Measurements from ENCODE around the gene SYNGR3.

The SYNGR3 gene

GRCh38 chr16:1992704-1993317 lies 3.0 kb downstream of the SYNGR3 start:
- no peak for DNase-seq (ENCODE audit: low spot score)

GRCh38 chr16:1993731-1994131 lies 4.0 kb downstream of the SYNGR3 start:
- peak; percentile 73 for DNase-seq (ENCODE audit: low spot score)

- DNase-seq (ENCODE audit: low spot score): no peak
Measured at GRCh38 chr16:1997494-1998359, 8.0 kb downstream of the SYNGR3 start.

- no peak for DNase-seq (ENCODE audit: low spot score)
Measured at GRCh38 chr16:1998360-1998835, 8.6 kb downstream of the SYNGR3 start.

- no peak for DNase-seq (ENCODE audit: low spot score)
Measured at GRCh38 chr16:1998852-1999801, 9.4 kb downstream of the SYNGR3 start.

- no peak for DNase-seq (ENCODE audit: low spot score)
Measured at GRCh38 chr16:1999866-2000514, 10.2 kb downstream of the SYNGR3 start.

GRCh38 chr16:2001035-2001434 lies 11.3 kb downstream of the SYNGR3 start:
- no peak for DNase-seq (ENCODE audit: low spot score)

- DNase-seq (ENCODE audit: low spot score): no peak
Measured at GRCh38 chr16:2001456-2002355, 11.9 kb downstream of the SYNGR3 start.

GRCh38 chr16:2002406-2003230 lies 12.8 kb downstream of the SYNGR3 start:
- no peak for DNase-seq (ENCODE audit: low spot score)

GRCh38 chr16:2003231-2003826 lies 13.6 kb downstream of the SYNGR3 start:
- DNase-seq (ENCODE audit: low spot score): no peak

- peak; percentile 93 for DNase-seq (ENCODE audit: low spot score)
Measured at GRCh38 chr16:2003827-2004641, 14.3 kb downstream of the SYNGR3 start.

- no peak for DNase-seq (ENCODE audit: low spot score)
Measured at GRCh38 chr16:2004795-2005517, 15.2 kb downstream of the SYNGR3 start.

GRCh38 chr16:2005646-2006045 lies 15.9 kb downstream of the SYNGR3 start:
- no peak for DNase-seq (ENCODE audit: low spot score)

GRCh38 chr16:2006317-2006716 lies 16.5 kb downstream of the SYNGR3 start:
- DNase-seq (ENCODE audit: low spot score): no peak

- DNase-seq (ENCODE audit: low spot score): no peak
Measured at GRCh38 chr16:2007081-2007836, 17.5 kb downstream of the SYNGR3 start.

GRCh38 chr16:2008009-2008526 lies 18.3 kb downstream of the SYNGR3 start:
- DNase-seq (ENCODE audit: low spot score): no peak

All from NAMALWA (cell line).